ENCODE data around the gene BTBD10.

Gene BTBD10

GRCh38 chr11:13373216-13373615 is 89.8 kb downstream of the BTBD10 start:
- no peak for DNase-seq

GRCh38 chr11:13368041-13368446 is 95.0 kb downstream of the BTBD10 start:
- no peak for DNase-seq

GRCh38 chr11:13367115-13367514 is 95.9 kb downstream of the BTBD10 start:
- no peak for DNase-seq

- no peak for DNase-seq
These were observed 96.6 kb downstream of the BTBD10 start for GRCh38 chr11:13366266-13367026.

GRCh38 chr11:13364388-13364787 is 98.6 kb downstream of the BTBD10 start:
- no peak for DNase-seq

- DNase-seq: no peak
These were observed 100.4 kb downstream of the BTBD10 start for GRCh38 chr11:13362596-13363109.

GRCh38 chr11:13358596-13359270 is 104.3 kb downstream of the BTBD10 start:
- DNase-seq: no peak

- no peak for DNase-seq
These were observed 105.8 kb downstream of the BTBD10 start for GRCh38 chr11:13357232-13357631.

- no peak for DNase-seq
These were observed 107.8 kb downstream of the BTBD10 start for GRCh38 chr11:13355191-13355590.

GRCh38 chr11:13354335-13354734 is 108.7 kb downstream of the BTBD10 start:
- DNase-seq: no peak

GRCh38 chr11:13352711-13353110 is 110.3 kb downstream of the BTBD10 start:
- no peak for DNase-seq

- DNase-seq: no peak
These were observed 113.4 kb downstream of the BTBD10 start for GRCh38 chr11:13349581-13349980.

GRCh38 chr11:13349046-13349445 is 114.0 kb downstream of the BTBD10 start:
- no peak for DNase-seq

- DNase-seq: no peak
These were observed 114.7 kb downstream of the BTBD10 start for GRCh38 chr11:13348305-13348704.

GRCh38 chr11:13347901-13348300 is 115.1 kb downstream of the BTBD10 start:
- DNase-seq: no peak

GRCh38 chr11:13346470-13346869 is 116.6 kb downstream of the BTBD10 start:
- DNase-seq: no peak

- DNase-seq: no peak
These were observed 118.2 kb downstream of the BTBD10 start for GRCh38 chr11:13344818-13345217.

GRCh38 chr11:13343931-13344717 is 118.9 kb downstream of the BTBD10 start:
- DNase-seq: peak; percentile 11

- DNase-seq: no peak
These were observed 120.0 kb downstream of the BTBD10 start for GRCh38 chr11:13343067-13343466.

GRCh38 chr11:13341026-13341425 is 122.0 kb downstream of the BTBD10 start:
- no peak for DNase-seq

- DNase-seq: no peak
These were observed 123.5 kb downstream of the BTBD10 start for GRCh38 chr11:13339195-13340153.

- DNase-seq: no peak
These were observed 124.5 kb downstream of the BTBD10 start for GRCh38 chr11:13338427-13339069.
